Eye (tissue), 1 donor: Measurements from ENCODE around the gene PDGFD.

Experiments
- DNase-seq: peaks from one replicate; pipeline ENCODE4 v3.0.0-alpha.2; 2015

The PDGFD gene

DNA sequence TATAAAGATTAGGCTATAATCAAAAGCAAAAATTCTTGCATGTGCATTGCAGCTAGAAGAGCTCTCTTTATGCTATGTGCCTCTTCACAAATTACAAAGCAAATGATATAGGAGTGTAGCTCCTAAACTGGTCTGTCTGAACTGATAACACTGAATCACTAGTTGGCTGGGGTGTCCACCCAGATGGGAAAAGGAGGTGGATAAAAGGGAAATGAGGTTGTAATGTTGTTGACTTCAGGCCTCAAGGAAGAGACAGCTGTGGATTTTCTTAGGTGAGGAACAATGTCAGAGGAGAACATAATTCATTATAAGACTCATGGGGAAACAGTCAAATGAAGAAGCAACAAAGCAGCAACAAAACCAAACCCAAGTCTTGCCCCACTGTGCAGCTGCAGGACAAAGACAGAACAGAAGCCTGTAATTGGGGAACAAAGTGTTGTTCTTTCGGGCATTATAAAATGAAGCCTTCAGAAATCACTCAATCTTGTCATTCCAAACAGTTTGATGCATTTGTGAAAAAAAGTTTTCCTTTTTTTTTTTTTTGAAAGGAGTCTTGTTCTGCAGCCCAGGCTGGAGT is 257.6 kb downstream of the PDGFD start:
- DNase-seq: no peak

DNA sequence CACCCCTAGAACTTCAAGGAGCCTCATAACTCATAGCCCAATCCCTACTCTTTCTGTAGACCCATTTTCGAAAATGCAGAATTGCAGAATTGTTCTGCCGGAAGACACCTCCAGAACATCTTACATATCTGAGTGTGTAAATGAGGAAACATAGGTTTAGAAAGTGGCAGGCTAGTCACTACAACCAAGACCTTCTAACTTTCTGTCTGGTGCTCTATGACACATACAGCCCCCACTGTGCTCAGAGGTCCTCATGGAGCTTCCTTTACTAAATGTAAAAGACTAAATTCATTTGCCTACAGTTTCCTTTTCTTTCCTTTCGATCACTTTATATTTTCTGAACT is 259.7 kb downstream of the PDGFD start:
- DNase-seq: no peak

DNA sequence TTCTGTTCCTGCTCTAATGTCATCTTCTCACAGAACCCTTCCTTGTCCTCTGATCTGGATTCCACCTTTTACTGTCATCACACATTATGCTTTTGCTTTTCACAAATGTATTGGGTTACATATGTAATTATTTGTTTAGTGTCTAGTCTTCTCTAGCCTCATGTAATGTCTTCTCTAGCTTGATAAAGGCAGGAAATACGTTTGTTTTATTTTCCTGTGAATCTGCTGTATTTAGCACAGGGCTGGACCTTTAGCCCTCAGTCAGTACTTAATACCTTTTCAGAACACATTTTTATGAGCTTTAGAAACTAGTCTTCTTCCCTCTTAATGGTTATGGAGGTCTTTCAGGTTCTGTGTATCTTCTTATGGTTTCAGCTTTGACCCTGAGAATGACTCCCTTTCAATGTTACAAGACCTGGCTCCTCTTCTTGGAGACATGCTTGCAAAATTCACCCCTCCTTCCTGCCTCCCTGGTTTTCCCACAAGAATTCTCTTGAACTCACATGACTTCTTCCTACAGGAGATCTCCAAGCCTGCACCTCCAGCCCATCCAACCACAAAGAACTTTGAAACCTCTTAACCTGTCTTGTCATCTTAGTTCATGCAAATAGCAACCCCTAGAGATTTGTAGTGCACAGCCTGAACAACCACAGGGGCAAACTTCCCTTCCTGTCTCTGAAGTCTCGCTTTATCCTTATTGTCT is 260.2 kb downstream of the PDGFD start:
- DNase-seq: no peak

DNA sequence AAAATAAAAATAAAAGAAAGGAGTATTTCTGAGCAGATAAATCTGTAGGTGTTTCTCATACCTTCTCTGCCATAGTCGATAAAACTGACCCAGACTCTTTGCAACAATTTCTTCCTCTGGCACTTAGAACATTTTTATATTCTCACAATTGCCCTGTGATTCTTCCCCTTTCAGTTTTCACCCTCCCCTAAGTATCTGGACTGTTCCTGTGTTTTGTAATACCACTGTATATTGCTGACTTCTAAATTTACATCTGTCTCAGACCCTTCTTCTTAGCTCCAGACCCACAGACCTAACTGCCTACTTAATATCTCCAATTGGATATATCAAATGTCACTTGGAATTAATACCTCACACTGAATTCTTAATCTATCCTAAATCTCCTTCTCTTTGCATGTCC is 261.0 kb downstream of the PDGFD start:
- no peak for DNase-seq

DNA sequence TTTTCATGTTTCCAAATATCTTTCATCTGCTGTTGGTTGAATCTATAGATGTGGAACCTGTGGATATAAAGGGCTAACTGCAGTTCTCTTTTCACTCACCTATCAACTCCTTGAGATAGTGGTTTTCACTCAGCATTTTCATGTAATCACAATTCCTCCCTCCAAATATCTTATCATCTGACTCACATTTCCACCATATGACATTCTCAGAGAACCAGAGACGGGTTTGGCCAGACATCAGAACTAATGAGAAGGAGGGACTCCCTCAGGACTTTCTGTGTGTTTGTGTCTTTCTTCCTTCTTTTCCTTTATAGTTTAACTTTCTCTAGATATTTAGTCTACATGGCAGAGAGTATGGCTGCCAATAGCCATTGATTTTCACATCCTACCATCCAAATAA is 262.3 kb downstream of the PDGFD start:
- DNase-seq: no peak

DNA sequence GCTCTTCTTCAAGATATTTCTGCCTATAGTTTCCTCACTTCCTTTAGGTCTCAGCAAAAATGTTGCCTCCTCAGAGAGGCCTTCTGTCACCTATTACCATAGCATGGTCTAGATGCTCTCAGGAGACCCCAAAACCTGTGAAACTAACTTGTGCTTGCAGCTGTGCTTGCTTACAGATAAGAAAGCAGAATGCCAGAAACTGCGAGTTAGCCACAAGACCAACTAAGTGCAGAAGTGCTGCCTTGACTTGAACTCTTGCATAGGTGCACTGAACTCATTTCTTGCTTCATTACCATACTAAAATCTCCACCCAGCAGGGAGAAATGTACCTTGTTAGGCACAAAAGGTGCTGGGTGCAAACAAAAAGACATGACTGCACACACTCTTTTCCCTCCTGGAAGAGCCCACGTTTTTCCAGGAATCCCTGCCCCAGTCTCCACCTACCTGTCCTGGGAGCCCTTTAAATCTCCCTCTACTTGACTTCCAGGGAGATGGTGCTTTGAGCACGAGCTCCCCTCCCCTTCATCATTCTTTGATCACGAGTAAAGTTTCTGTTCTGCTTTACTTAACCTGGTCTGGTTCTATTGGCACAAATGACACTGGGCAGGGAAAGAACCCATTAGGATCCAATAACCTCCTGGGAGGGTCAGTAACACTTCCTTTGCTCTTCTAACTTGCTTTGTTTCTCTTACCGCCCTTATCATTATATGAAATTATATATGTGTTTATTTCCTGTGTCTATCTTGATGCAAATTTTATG is 265.2 kb downstream of the PDGFD start:
- DNase-seq: no peak

GRCh38 chr11:103898065-103898464 is 265.9 kb downstream of the PDGFD start:
- DNase-seq: no peak

- no peak for DNase-seq
These were observed 266.6 kb downstream of the PDGFD start for GRCh38 chr11:103897160-103897936.

DNA sequence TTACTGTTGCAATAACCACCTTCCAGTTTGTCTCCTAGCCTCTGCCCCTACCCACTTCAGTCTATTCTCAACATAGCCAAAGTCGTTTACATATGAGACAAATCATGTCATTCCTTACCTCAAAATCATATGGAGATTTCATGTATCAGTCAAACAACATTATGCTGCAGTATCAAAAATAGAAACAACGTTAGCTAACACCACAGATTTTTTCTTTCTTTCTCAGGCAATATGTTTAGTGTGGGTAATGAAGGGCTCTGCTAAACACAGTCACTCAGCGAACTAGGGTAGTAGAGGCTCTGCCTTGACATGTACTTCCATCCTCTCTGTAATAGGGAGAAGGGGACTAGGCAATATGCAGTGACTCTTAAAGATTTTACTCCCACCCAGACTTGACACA is 268.8 kb downstream of the PDGFD start:
- DNase-seq: no peak

- DNase-seq: no peak
These were observed 269.3 kb downstream of the PDGFD start for GRCh38 chr11:103894673-103895072.

DNA sequence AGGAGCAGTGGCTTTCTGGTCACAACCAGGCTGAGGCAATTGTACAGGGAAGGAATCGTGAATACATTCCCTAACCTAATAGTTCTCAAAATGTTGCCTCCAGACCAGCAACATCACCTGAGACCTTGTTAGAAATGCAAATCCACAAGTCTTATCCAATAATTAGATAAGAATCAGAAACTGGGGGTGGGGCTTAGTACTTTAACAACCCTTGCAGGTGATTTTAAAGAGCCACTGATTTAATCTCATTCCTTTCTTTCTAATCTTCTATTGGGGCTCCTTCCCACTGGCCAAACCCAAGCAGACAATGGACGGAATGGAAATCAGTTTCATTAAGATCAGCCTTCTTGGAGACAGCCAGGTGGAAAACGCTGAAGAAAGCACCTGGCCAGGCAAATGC is 269.9 kb downstream of the PDGFD start:
- no peak for DNase-seq

- DNase-seq: no peak
These were observed 270.6 kb downstream of the PDGFD start for GRCh38 chr11:103893371-103893770.

DNA sequence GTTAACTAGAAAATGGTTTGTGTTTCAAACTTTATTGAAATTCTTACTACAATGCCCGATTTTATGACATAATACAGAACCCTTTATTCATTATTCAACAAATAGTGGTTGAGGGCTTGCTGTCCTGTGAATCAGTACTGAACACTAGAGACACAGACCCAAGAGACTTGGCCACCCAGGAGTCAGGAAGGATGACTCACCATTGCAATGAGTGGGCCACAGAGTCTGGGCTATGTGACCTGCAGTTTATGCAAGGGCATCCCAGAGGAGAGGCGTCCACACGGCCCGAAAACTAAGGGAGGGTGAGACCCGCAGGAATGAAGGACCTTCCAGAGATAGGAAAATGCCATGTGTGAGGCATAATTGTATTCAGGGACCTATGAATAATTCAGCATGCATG is 271.3 kb downstream of the PDGFD start:
- no peak for DNase-seq

- no peak for DNase-seq
These were observed 273.3 kb downstream of the PDGFD start for GRCh38 chr11:103890654-103891053.

DNA sequence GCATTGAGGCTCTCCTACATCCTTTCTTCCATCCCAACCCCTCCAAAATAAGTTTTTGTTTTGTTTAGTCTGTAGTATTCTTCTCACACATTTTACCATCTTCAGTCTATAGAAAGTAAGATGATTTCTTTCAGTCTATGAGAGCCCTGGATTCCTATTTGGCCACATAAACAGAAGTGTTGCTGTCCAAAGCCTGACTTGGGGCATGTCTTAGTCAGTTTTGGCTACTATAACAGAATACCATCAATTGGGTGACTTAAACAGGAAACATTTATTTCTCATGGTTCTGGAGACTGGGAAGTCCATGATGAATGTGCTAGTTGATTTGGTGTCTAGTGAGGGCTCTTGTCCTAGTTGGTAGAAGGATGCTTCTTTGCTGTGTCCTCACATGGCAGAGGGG is 274.3 kb downstream of the PDGFD start:
- no peak for DNase-seq

GRCh38 chr11:103888541-103888951 is 275.4 kb downstream of the PDGFD start:
- no peak for DNase-seq

DNA sequence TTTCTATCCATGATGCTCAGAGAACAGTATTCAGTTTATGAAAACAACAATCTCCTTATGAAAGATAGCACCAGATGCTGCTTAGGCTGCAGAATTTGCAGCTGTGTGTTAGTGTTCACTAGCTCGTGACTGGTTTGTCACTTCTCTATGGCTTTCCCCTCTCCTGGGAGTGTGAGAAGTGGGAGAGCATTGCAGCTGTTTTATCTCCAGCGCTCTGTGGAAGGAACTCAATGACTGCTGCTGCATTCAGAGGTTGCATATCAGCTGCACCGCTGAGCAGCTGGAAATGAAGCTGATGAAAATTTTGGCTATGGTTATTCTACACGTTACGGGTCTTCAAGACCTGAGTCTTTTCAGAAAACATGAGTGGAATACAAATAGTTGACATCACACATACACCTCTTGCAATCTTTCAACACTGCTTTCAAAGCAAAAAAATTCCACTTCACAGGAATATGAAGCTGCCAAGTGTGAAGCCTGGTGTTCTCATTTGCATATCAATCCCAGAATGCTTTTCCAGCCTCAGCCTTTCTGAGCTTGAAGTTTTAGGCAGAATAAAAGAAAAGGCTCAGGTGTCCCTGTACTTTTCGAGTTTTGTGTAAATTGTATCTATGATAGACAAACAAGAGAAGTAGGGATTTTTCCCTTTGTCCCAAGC is 276.8 kb downstream of the PDGFD start:
- peak; percentile 20 for DNase-seq

DNA sequence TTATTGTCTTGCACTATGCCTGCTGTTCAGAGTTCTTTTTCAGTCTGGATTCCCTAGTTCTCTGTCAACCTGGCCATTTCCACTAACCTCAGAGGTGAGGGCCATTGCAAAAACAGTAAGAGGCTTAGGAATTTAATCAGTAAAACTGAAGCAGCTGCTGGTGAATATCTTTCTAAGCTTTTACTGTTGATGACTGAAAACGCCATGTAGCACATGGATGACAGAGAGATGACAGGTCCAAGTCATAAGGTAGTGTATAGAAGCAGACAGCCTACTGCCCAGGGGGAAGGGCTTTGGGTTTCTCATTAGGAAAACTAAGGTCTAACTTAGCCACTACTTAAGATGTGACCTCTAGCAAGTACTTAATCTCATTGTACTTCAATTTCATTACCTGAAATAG is 280.1 kb downstream of the PDGFD start:
- DNase-seq: no peak

DNA sequence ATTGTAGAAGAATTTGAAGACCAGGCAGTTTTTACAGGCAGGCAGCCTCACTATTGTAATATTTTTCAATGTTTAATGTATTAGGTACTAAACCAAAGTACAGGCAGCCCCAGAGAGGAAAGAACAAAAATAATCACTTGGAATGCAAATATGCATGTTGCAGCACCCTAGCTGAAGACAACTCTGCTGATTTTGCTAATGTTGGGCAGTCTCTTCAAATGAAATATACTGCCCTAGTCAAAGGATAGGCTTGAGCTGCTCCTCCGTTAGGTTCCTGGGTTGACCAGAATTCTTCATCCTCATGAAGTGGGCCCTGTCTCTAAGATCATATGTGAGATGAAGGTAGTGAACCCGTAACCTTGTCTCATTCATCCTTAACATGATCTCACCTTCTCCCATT is 280.7 kb downstream of the PDGFD start:
- DNase-seq: no peak

- DNase-seq: no peak
These were observed 282.4 kb downstream of the PDGFD start for GRCh38 chr11:103881584-103881983.

DNA sequence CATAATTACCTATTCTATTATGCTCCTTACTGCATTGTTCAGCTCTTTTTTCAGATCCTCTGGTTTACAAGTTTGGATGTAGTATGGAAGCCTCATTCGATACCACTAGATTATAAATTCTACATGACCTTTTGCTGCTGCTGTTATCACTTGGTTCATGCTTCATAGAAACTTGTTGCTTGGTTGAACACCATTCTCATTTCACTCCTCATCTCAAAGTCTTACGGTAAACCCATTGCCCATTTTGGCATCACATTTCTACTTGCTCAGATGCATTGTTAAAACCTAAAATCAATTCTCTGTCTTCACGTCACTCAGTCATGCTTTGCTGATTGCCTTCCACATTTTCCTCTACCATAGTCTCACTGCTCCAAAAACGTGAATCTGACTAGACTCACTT is 283.0 kb downstream of the PDGFD start:
- DNase-seq: no peak

DNA sequence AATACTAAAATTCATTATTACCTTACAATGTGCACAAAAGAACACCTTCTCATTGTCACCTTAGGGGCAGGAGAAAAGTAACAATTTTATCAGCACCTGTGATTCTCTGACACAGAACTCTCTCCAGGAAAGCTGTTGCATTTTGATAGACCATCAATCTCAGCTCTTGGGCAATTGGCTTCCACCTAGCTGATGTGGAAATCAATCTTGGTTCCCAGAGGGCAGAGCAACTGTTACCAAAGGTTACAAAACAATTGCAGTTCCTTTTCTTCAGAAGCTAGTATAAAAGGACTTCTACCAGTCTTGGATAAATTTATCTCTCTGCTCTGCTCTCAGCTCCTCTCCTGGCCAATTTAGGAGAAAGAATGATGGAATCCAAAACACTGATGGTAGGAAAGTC is 285.3 kb downstream of the PDGFD start:
- no peak for DNase-seq

- no peak for DNase-seq
These were observed 286.7 kb downstream of the PDGFD start for GRCh38 chr11:103877221-103877620.
